Left renal cortex interstitium (tissue), 4 donors: ENCODE results near the gene ALDH3B1. TPM values are rescaled to one million over a fixed set of nuclear protein-coding genes. Genes with fewer than 3 reads are reported as not detected.
"Not testable (repeated sequence)": the region's sequence is repeated elsewhere in the genome, so short reads cannot be mapped to it uniquely, and the experiment has no call there.

Experiments
- DNase-seq, 4 donors: peaks; one replicate each; pipeline ENCODE4 v3.0.0-alpha.2; 2013; ENCODE audit warnings: low read depth in 4 of 4, low spot score in 2 of 4, missing footprints in 1 of 4
- polyA plus RNA-seq, 4 donors: library from polyadenylated mRNA; unstranded; fragments of 120-200 nt; gene quantifications; one replicate each; pipeline ENCODE4 v1.2.1, GENCODE V29; 2013; ENCODE audit not compliant: insufficient read length in 4 of 4

The ALDH3B1 gene, protein sequence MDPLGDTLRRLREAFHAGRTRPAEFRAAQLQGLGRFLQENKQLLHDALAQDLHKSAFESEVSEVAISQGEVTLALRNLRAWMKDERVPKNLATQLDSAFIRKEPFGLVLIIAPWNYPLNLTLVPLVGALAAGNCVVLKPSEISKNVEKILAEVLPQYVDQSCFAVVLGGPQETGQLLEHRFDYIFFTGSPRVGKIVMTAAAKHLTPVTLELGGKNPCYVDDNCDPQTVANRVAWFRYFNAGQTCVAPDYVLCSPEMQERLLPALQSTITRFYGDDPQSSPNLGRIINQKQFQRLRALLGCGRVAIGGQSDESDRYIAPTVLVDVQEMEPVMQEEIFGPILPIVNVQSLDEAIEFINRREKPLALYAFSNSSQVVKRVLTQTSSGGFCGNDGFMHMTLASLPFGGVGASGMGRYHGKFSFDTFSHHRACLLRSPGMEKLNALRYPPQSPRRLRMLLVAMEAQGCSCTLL
- polyA plus RNA-seq, result 1 to 10 TPM; 1.7 to 3.5 (median 2.5) TPM

- no peak for DNase-seq
Measured at GRCh38 chr11:68010090-68011041, at the start of gene ALDH3B1. Gene ALDH3B1 (plus strand): TSS chr11:68010327. CDS start chr11:68015298, 4,971 bp downstream.

DNA sequence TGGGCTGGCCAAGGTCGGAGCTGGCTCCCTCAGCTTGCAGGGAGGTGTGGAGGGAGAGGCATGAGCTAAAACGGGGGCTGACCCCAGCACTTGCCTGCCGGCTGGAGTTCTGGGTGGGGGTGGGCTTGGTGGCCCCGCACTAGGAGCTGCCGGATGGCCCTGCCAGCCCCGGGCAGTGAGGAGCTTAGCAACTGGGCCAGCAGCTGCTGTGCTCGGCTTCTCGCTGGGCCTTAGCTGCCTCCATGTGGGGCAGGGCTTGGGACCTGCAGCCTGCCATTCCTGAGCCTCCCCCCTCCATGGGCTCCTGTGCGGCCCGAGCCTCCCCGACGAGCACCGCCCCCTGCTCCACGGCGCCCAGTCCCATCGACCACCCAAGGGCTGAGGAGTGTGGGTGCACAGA is 46.9 kb upstream of the ALDH3B1 start:
- DNase-seq, result not testable (repeated sequence)

DNA sequence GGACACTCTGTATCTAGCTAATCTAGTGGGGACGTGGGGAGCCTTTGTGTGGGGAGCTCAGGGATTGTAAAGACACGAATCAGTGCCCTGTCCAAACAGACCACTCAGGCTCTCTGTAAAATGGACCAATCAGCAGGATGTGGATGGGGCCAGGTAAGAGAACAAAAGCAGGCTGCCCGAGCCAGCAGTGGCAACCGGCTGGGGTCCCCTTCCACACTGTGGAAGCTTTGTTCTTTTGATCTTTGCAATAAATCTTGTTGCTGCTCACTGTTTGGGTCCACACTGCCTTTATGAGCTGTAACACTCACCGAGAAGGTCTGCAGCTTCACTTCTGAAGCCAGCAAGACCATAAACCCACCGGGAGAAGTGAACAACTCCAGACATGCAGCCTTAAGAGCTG is 46.2 kb upstream of the ALDH3B1 start:
- DNase-seq, result not testable (repeated sequence)

GRCh38 chr11:67964746-67965145 is 45.4 kb upstream of the ALDH3B1 start:
- DNase-seq, result not testable (repeated sequence)

DNA sequence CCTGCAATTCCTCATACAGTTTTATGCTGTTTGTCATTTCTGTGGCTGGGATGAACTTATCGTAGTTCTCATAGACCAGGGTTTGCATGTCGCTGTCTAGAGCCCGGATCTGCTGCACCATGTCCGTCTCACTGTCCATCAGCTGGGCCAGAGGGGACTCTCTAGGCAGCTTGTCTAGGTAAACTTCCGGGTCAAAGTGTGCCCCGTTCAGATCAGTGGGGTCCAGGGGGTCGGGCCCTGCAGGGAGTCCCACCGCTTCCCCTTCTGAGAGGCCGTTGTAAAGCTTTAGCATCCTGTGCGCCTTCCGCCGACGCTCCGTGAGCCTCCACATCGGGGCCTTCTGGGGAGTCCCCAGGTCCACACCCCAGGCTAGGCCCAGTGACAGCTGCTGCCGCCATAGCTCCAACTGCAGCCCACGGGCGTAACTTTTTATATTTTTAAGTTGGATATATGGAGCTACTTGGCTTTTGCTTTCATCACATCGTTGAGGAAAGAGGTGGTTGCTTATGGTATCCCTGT is 44.2 kb upstream of the ALDH3B1 start:
- not testable (repeated sequence) for DNase-seq

DNA sequence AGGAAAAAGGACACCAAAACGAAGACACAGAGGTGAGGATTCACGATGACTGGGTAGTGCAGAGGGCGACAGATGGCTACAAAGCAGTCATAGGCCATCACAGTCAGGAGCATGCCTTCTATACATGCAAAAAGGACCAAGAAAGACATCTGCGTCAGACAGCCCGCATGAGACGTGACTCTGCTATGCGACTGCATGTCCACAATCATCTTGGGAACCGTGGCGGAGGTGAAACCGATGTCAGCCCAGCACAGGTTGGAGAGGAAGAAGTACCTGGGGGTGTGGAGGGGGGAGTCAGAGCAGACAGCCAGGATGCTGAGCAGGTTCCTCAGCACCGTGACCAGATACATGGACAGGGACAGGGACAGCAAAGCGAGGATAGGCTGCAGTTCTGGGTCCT is 35.4 kb upstream of the ALDH3B1 start:
- DNase-seq, result not testable (repeated sequence)

DNA sequence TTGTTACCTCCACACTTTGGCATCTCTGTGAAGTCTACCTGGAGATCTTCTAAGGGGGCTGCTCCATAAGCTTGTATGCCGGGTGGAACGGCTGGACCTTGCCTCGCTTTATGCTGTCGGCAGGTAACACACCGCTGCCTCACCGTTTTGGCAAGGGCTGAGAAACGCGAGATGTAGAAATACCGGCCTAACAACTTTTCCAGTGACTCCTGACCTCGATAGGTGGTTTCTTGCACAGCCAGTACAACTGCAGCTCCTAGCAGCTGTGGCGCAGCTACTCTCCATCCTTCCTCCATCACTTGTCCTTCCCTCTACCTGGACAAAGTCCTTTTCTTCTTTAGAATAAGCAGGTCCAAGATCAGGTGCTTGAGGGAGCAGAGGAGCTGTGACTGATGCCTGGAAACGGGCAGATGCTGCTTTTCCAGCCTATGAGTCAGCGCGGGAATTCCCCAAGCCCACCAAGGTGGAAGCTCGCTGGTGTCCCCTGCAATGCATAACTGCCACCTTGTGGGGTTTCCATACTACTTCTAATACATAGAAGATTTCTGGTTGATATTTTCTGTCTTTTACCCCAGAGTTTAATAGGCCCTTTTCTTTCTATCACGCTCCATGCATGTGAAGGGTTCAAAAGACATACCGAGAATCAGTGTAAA is 31.2 kb upstream of the ALDH3B1 start:
- DNase-seq, result not testable (repeated sequence)

- DNase-seq, result not testable (repeated sequence)
Measured at GRCh38 chr11:67981226-67981625, 28.9 kb upstream of the ALDH3B1 start.

DNA sequence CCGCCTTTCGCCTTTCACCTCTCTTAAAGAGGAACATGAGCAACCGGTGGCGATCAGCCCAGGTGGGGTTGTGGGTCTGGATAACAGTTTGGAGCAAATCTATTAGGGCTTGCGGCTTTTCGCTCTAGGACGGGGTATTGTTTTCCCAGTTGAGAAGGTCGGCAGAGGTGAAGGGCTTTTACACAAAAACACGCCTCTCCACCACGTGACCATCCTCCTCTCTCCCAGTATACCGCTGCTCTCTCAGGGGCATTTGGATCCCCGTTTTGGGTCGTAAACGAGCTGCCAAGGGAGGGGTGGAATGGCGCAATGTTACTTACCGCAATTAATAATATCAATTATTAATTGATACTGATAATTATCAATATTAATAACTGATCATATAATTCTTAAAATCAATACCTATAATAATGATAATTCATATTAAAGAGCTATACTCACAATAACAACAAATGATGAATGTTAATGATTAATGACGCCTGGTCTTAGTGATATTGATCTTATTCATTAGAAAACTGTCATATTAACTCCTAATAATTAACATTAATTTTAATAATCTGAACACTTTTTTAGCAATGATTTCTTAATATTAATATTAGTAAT is 27.8 kb upstream of the ALDH3B1 start:
- not testable (repeated sequence) for DNase-seq

- no peak for DNase-seq
Measured at GRCh38 chr11:67983951-67984350, 26.2 kb upstream of the ALDH3B1 start.

DNA sequence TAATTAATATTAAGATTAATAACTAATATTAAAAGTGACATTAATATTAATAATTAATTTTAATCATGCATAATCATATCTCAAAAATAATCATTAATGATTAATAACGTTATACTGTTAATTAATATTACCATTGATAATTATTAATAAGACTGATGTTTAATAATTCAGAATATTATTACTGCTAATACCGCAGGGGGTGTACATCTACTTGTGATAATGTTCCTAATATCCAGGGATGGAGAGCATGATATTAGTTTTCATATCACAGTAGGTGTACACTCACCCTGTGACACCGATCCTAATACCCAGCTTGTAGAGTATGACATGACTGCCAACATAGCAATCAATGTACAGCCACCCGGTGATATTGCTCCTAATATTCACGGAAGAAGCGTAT is 24.8 kb upstream of the ALDH3B1 start:
- DNase-seq, result not testable (repeated sequence)

DNA sequence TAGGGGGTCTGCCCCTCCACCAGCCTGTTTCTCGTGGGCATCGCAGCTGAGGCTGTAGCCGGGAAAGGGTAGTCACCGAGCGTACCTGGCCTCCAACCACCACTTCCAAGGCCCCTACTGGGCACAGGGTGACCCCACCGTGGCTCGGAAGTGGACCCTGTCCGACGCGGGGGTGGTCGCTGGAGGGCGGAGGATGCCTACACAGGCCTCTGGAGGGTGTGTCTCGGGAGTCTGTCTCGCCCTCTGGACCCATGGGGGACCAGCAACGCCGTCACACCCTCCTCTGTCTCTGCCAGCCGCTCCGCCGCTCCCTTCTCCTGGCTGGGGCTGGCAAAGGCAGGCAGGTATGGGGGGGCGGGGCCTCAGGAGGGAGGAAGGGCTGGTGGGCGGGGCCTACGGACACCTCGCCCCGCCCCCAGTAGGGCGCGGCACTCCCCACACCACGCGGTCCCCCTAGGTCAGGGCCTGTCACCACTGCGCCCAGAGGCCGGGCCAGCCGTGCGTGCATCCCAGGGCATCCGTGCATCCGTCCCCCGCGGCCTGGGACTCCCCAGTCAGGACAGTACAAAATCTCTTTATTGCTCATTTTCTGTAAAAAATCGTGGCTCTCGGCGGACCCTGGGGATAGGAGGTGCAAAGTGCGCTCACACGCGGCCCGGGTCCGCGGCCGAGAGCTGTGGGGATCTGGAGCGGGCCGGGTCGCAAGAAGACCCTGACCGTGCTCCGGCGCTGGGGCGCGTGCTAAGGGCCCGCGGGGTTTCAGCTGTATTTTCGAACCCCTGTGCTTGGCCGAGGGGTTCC is 19.4 kb upstream of the ALDH3B1 start:
- not testable (repeated sequence) for DNase-seq

DNA sequence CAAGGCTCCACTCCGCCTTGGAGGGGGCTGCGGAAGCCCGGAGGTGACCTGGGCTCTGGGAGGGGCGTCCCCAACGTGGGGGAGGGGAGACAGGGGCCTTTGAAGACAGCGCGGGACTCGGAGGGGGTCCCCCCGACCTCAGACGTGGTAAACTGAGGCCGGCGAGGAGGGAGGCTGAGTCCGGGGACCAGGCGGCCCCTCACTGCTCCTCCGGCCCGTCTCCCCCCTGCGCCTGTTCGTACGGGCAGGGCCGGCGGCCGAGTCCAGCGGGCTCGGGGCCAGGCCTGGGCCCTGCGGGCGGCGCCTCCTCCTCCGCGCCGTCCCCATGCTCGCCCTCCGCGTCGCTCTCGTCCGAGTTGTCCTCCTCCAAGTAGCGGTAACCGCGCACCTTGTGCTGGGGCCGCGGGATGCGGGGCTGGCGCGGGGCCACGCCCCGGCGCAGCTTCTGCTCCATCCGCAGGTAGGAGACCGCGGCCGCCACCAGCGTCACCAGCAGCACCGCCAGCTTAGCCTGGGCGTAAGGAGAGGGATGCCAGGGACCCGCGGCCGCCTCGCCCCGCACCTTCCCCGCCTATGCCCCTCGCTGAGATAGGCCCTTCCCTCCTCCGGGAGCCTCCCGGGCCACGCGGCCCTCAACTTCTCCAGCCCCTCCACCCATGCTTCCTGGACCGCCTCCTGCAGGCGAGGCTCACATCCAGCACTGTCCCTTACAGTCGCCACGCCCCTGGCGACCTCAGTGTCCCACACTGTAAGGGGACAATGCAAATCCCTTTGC is 18.6 kb upstream of the ALDH3B1 start:
- DNase-seq, result not testable (repeated sequence)

DNA sequence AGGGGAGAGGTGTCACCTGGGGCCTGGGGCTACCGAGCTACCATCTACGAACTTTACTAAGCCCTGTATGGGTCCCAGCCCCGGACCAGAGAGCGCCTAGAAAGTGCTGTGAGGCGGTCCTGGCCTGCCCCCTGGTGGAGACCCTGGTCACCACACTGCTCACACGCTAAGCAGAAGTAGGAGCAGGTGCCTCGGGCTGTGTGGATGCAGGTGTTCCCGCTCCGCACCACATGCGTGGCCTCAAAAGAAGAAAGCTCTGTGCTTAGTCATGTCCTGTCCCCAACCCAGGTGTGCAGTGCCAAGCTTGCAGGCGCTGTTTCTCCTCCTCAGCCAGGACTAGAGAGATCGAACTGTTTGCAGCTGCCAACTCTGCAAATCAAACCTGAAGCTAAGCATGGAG is 16.3 kb upstream of the ALDH3B1 start:
- DNase-seq, result not testable (repeated sequence)

- not testable (repeated sequence) for DNase-seq
Measured at GRCh38 chr11:67994387-67994786, 15.7 kb upstream of the ALDH3B1 start.

- DNase-seq, result not testable (repeated sequence)
Measured at GRCh38 chr11:67995129-67995528, 15.0 kb upstream of the ALDH3B1 start.

DNA sequence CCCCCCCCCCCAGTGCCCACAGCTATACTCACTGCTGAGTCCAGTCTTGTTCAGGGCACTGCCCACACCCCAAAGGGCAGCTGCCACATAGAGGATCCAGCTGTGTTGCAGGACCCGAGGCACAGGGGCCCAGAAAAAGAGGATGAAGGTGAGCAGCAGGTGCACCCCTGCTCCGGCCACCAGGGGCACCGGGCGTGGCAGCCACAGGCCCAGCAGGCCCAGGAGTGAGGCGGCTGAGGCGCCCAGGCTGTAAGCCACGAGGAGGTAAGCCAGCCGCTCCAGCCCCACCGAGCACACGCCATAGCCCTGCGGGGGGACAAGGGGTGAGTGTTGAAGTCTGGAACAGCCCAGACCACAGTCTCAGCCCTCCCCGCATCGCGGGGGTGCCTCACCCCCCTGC is 14.5 kb upstream of the ALDH3B1 start:
- not testable (repeated sequence) for DNase-seq

DNA sequence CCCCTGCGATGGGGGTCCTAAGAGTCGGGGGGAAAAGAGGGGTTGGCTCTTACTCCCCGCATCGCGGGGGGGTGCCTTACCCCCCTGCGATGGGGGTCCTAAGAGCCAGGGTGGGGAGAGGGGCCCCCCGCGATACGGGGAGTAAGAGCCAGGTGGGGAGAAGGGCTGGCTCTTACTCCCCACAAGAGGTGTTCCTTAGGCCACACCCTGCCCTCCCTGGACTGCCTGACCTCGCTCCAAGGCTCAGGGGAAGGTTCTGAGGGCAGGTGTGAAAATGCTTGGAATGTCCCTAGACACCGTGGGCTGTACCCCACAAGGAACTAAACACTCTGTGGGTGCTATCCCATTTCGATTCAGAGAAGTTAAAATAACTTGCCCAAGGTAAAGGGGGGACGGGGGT is 14.1 kb upstream of the ALDH3B1 start:
- no peak for DNase-seq
